DND-41 (cell line): ENCODE results near the gene CFHR2.

Experiments used
- ATAC-seq: fragments of 200-7000 bp; cut with Tn5 transposase; 3 replicates; pipeline ENCODE4 v1.9.1; 2021; ENCODE audit warnings: low read depth; ENCODE audit not compliant: insufficient read depth
- DNase-seq: peaks from one replicate; pipeline ENCODE4 v3.0.0-alpha.2; 2020
- H2AFZ ChIP-seq: 2 replicates; pipeline ENCODE4 v1.6.0; 2012; ENCODE audit warnings: low read depth, low read length
- H3K27ac ChIP-seq: 2 replicates; pipeline ENCODE4 v1.5.1; 2012; ENCODE audit warnings: low read length, inconsistent platforms
- H3K27me3 ChIP-seq: fragments of 200-600 bp; sonication (generic); 2 replicates; pipeline ENCODE4 v1.6.0; 2012; ENCODE audit warnings: low read length, mild to moderate bottlenecking, inconsistent platforms; ENCODE audit not compliant: insufficient read depth, poor library complexity
- H3K36me3 ChIP-seq: 2 replicates; pipeline ENCODE4 v1.5.1; 2012; ENCODE audit warnings: low read length, inconsistent platforms; ENCODE audit not compliant: insufficient read depth
- H3K4me1 ChIP-seq: 2 replicates; pipeline ENCODE4 v1.5.1; 2012; ENCODE audit warnings: mild to moderate bottlenecking, low read length; ENCODE audit not compliant: insufficient read depth
- H3K4me2 ChIP-seq: 2 replicates; pipeline ENCODE4 v1.6.0; 2012; ENCODE audit warnings: mild to moderate bottlenecking, moderate library complexity, low read length, inconsistent platforms; ENCODE audit not compliant: insufficient read depth
- H3K4me3 ChIP-seq, 2 experiments: fragments of 200-600 bp in 1 of 2; shearing (Covaris generic) in 1 of 2; 2 replicates each; pipeline ENCODE4 v1.5.1; 2012 to 2016; ENCODE audit warnings: inconsistent platforms in 2 of 2, low read length in 2 of 2, mild to moderate bottlenecking in 2 of 2, low read depth in 1 of 2, moderate library complexity in 1 of 2
- H3K79me2 ChIP-seq: 2 replicates; pipeline ENCODE4 v1.6.0; 2012; ENCODE audit warnings: low read length, inconsistent platforms; ENCODE audit not compliant: insufficient read depth
- H3K9ac ChIP-seq: 2 replicates; pipeline ENCODE4 v1.6.0; 2012; ENCODE audit warnings: low read depth, mild to moderate bottlenecking, inconsistent platforms, low read length, moderate library complexity
- H3K9me3 ChIP-seq: 2 replicates; pipeline ENCODE4 v1.5.1; 2012; ENCODE audit warnings: low read length, moderate library complexity, mild to moderate bottlenecking, inconsistent platforms; ENCODE audit not compliant: insufficient read depth, severe bottlenecking
- H4K20me1 ChIP-seq: 2 replicates; pipeline ENCODE4 v1.6.0; 2012; ENCODE audit warnings: low read length; ENCODE audit not compliant: insufficient read depth
- EZH2 ChIP-seq: IDR thresholded peaks from 3 replicates; pipeline ENCODE4 v1.6.1; 2012; ENCODE audit warnings: borderline replicate concordance, low read depth, mild to moderate bottlenecking, moderate library complexity, low read length, inconsistent platforms; ENCODE audit not compliant: severe bottlenecking
- TF ChIP-seq, protein P1 (sequence below): IDR thresholded peaks from 2 replicates; pipeline ENCODE4 v1.5.1; 2012; ENCODE audit warnings: borderline replicate concordance, low read length, moderate library complexity, mild to moderate bottlenecking; ENCODE audit not compliant: poor library complexity, severe bottlenecking; ENCODE audit errors: extremely low read depth

CFHR2 gene

DNA sequence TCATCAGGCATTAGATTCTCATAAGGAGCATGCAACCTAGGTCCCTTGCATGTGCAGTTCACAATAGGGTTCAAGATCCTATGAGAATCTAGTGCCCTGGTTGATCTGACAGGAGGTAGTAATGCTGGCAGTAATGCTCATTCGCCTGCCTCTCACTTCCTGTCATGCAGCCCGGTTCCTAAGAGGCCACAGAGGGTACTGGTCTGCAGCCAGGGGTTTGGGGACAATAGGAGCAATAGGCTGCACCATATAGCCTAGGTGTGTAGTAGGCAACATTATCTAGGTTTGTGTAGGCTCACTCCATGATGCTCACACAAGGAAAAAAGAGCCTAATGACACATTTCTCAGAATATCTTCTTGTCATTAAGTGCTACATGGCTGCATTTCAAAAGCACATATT lies 59.6 kb downstream of the CFHR2 start:
- H3K9ac ChIP-seq: no peak overlapping the region
- H3K79me2 ChIP-seq: no peaks in the 10 kb centered on the region
- no peak overlapping the region for H3K4me2 ChIP-seq
- no peaks in the 10 kb centered on the region for H3K27me3 ChIP-seq
- H2AFZ ChIP-seq: no peak overlapping the region
- DNase-seq (no peak), ATAC-seq (no peak; the same call in 2 of the 3 replicates)
- H3K4me1 ChIP-seq: no peaks in the 10 kb centered on the region
- H4K20me1 ChIP-seq: no peaks in the 10 kb centered on the region
- H3K27ac ChIP-seq: no peak overlapping the region
- H3K4me3 ChIP-seq: no peak overlapping the region
- no peaks in the 10 kb centered on the region for H3K36me3 ChIP-seq
- TF ChIP-seq EZH2: no peak
- TF ChIP-seq, protein P1, sequence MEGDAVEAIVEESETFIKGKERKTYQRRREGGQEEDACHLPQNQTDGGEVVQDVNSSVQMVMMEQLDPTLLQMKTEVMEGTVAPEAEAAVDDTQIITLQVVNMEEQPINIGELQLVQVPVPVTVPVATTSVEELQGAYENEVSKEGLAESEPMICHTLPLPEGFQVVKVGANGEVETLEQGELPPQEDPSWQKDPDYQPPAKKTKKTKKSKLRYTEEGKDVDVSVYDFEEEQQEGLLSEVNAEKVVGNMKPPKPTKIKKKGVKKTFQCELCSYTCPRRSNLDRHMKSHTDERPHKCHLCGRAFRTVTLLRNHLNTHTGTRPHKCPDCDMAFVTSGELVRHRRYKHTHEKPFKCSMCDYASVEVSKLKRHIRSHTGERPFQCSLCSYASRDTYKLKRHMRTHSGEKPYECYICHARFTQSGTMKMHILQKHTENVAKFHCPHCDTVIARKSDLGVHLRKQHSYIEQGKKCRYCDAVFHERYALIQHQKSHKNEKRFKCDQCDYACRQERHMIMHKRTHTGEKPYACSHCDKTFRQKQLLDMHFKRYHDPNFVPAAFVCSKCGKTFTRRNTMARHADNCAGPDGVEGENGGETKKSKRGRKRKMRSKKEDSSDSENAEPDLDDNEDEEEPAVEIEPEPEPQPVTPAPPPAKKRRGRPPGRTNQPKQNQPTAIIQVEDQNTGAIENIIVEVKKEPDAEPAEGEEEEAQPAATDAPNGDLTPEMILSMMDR: no peak
- H3K9me3 ChIP-seq: no peaks in the 10 kb centered on the region

DNA sequence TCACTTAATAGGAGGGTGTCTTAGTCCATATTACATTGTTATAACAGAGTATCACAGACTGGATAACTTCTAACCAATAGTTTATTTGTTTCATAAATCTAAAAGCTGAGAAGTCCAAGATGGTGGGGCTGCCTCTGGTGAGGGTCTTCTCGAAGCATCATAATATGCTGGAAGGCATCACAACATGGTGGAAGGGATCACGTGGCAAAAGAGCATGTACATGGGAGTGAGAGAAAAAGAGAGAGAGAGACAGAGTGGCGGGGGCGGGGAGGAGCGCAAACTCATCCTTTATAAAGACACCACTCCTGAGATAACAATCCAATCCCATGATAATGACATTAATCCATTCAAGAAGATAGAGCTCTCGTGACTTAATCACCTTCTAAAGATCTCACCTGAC lies 65.3 kb downstream of the CFHR2 start:
- Histone ChIP-seq H3K9me3 (no peaks in the 10 kb centered on the region), H3K4me2 (no peak overlapping the region), H2AFZ (no peak overlapping the region), H3K4me1 (no peaks in the 10 kb centered on the region), H3K4me3 (no peak overlapping the region), H3K36me3 (no peaks in the 10 kb centered on the region), H3K27me3 (no peaks in the 10 kb centered on the region), H3K9ac (no peak overlapping the region), H4K20me1 (no peaks in the 10 kb centered on the region), H3K27ac (no peak overlapping the region), H3K79me2 (no peaks in the 10 kb centered on the region)
- ATAC-seq: no peak
- TF ChIP-seq, protein P1: no peak
- no peak for TF ChIP-seq EZH2
- DNase-seq: no peak
